ENCODE results near the gene HPSE2. TPM values are rescaled to one million over a fixed set of nuclear protein-coding genes. Genes with fewer than 3 reads are reported as not detected.

Gene HPSE2
- polyA plus RNA-seq, 1 of the 3 experiments (the other 2 are of a cell fraction), result not detected

DNA sequence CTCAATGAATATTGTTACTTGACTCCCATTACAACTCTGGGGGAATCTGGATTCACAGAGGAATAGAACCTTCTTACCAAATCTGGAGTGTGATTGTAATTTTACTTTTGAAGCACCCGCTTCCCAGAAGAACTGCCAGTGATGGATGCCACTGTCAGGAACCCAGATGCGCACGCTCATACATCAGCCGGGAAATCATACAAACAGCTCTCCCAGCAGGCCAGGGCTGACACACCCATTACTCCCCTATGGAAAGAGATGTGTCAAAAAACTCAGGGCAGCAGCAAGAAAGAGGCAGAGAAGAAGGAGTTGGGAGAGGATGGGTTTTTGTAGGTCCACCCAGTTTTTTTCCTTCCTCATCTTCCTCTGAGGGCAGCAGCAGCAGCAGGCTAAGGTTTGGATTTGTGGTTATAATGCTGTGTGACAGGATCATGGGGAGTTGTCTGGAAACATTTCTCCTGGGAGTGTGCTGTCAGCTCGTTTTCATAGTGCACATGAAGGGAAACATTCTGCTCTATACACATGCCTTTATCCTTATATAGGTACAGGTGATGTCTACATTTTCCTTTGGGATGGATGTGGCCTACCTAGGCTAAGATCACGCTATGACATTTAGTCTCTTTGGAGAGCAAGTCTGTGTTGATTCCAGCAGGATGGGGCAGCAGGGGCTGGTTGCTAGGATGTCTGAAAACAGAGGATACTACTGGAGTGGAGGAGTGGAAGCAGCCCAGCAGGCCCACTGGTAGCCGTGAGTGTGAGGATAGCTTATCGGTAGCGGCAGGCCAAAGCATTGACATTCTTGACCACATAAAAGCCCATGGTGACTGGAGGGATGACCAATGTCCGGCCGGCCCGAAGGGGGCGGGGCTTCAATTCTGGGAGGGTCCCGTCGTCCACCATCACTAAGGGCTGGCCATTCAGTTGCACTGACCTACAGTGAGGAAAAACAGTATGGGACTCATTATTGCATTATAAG, 776.6 kb downstream of the HPSE2 start:
- Histone ChIP-seq H3K4me1 (ENCODE audit: control insufficient read depth in 1 of 2, insufficient read depth in 2 of 2, low read depth in 1 of 2, low read length in 1 of 2) (peaks cover 0 to 20% of the 10 kb centered on the region in 2 experiments; a peak in 2 of 4 replicates), H2AFZ (ENCODE audit: low read depth) (no peak overlapping the region), H3F3A (replicated peaks; ENCODE audit: insufficient read depth) (peaks cover 4% of the 10 kb centered on the region), H3K27ac (ENCODE audit: low read depth in 2 of 2, low read length in 1 of 2) (no peak overlapping the region), H3K27me3 (ENCODE audit: insufficient read depth) (no peaks in the 10 kb centered on the region), H3K9me2 (no peaks in the 10 kb centered on the region), H3K9ac (no peak overlapping the region), H3K79me2 (ENCODE audit: insufficient read depth) (no peaks in the 10 kb centered on the region), H3K36me3 (replicated peaks in 1 of 2; ENCODE audit: control insufficient read depth in 1 of 2, insufficient read depth in 2 of 2, low read length in 1 of 2) (no peaks in the 10 kb centered on the region), H4K20me1 (ENCODE audit: insufficient read depth) (no peaks in the 10 kb centered on the region), H3K4me3 (ENCODE audit: low read depth in 2 of 2, low read length in 1 of 2) (no peak overlapping the region), H3K4me2 (no peak overlapping the region), H3K9me3 (no peaks in the 10 kb centered on the region)
- CTCF ChIA-PET, result interaction anchor here (0.8 to 3.1 kb wide), 3 partner anchors 9 to 150 kb away, joined by 3 to 13 read pairs (median 3); no protein-coding TSS in a partner anchor
- 87% methylated on average over 8 of the region's 15 CpGs for WGBS (ENCODE audit: low lambda C conversion rate)
- no peak for TF ChIP-seq POLR2AphosphoS5 (IDR thresholded peaks at IDR 0.05; ENCODE audit: low read depth, low read length)
- no peak for TF ChIP-seq MEF2A (IDR thresholded peaks at IDR 0.05; ENCODE audit: borderline replicate concordance, low read depth)
- no peak for TF ChIP-seq EZH2phosphoT487 (IDR thresholded peaks at IDR 0.05; ENCODE audit: borderline replicate concordance, low read depth)
- no peak for TF ChIP-seq CHD2 (IDR thresholded peaks at IDR 0.05; ENCODE audit: low read length, partially characterized antibody)
- TF ChIP-seq GATA2 (CRISPR knock-in tag; IDR thresholded peaks at IDR 0.05), result no peak
- no peak for TF ChIP-seq TEAD4 (IDR thresholded peaks at IDR 0.05; ENCODE audit: borderline replicate concordance, insufficient read depth)
- TF ChIP-seq TCF12 (IDR thresholded peaks at IDR 0.05), result no peak
- no peak for TF ChIP-seq RAD21 (IDR thresholded peaks at IDR 0.05; ENCODE audit: low read length)
- TF ChIP-seq, protein P1, sequence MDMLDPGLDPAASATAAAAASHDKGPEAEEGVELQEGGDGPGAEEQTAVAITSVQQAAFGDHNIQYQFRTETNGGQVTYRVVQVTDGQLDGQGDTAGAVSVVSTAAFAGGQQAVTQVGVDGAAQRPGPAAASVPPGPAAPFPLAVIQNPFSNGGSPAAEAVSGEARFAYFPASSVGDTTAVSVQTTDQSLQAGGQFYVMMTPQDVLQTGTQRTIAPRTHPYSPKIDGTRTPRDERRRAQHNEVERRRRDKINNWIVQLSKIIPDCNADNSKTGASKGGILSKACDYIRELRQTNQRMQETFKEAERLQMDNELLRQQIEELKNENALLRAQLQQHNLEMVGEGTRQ (IDR thresholded peaks at IDR 0.05; ENCODE audit: borderline replicate concordance, low read depth, low read length), result no peak
- no peak for DNase-seq
- POLR2A ChIA-PET, result interaction anchor here (0.6 kb wide), 1 partner anchor 865 kb away, joined by 4 read pairs; no protein-coding TSS in a partner anchor

DNA sequence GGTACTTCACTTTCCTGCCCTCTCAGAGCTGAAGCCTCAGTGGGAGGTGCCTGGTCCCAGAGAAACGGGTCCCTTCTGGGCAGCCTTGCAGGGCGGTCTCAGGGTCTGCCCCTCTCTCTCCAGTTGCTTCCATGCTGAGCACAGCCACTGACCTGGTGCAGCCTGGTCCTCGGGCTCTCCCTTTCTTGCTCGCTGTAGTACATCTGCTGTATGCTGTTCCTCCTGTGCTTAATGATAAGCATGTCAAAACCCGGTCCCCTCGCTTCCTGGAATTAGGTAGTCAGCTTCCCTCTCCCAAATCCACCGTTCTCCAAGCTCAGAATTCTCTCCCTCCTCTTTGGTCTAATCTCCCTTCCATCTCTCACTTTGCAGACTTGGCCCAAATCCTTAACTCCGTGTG, 777.9 kb downstream of the HPSE2 start:
- WGBS (ENCODE audit: low lambda C conversion rate), result 68% methylated on average over 8 of the region's 8 CpGs
- H3K36me3 ChIP-seq (replicated peaks in 1 of 2; ENCODE audit: control insufficient read depth in 1 of 2, insufficient read depth in 2 of 2, low read length in 1 of 2), result no peaks in the 10 kb centered on the region
- H3K9me2 ChIP-seq, result no peaks in the 10 kb centered on the region
- H3F3A ChIP-seq (replicated peaks; ENCODE audit: insufficient read depth), result peaks cover 4% of the 10 kb centered on the region
- H3K9ac ChIP-seq, result no peak overlapping the region
- H3K4me3 ChIP-seq (ENCODE audit: low read depth in 2 of 2, low read length in 1 of 2), result no peak overlapping the region
- H3K79me2 ChIP-seq (ENCODE audit: insufficient read depth), result no peaks in the 10 kb centered on the region
- no peak overlapping the region for H3K4me2 ChIP-seq
- peaks cover 0 to 20% of the 10 kb centered on the region in 2 experiments; a peak in 2 of 4 replicates for H3K4me1 ChIP-seq (ENCODE audit: control insufficient read depth in 1 of 2, insufficient read depth in 2 of 2, low read depth in 1 of 2, low read length in 1 of 2)
- POLR2A ChIA-PET, result no interaction called here
- CTCF ChIA-PET, result interaction anchor here (3.1 kb wide), 1 partner anchor 10 kb away, joined by 13 read pairs; no protein-coding TSS in a partner anchor
- H2AFZ ChIP-seq (ENCODE audit: low read depth), result no peak overlapping the region
- TF ChIP-seq SMC3 (IDR thresholded peaks at IDR 0.05; ENCODE audit: low read depth, low read length), result no peak
- no peak for TF ChIP-seq NRF1 (IDR thresholded peaks at IDR 0.05; ENCODE audit: low read depth, low read length)
- TF ChIP-seq FOXJ3 (CRISPR knock-in tag; IDR thresholded peaks at IDR 0.05), result no peak
- no peak for TF ChIP-seq TCF12 (IDR thresholded peaks at IDR 0.05)
- no peak for TF ChIP-seq FOSL2 (IDR thresholded peaks at IDR 0.05; ENCODE audit: borderline replicate concordance, low read depth)
- TF ChIP-seq JUND (IDR thresholded peaks at IDR 0.05), result no peak
- no peak for TF ChIP-seq CHD2 (IDR thresholded peaks at IDR 0.05; ENCODE audit: low read length, partially characterized antibody)
- TF ChIP-seq CTCF (IDR thresholded peaks at IDR 0.05), result no peak
- TF ChIP-seq PBX3 (IDR thresholded peaks at IDR 0.05), result no peak
- TF ChIP-seq, protein P1 (IDR thresholded peaks at IDR 0.05; ENCODE audit: borderline replicate concordance, low read depth, low read length), result no peak
- no peak for TF ChIP-seq MXI1 (IDR thresholded peaks at IDR 0.05; ENCODE audit: low read depth, low read length)
- no peak for TF ChIP-seq RFX5 (IDR thresholded peaks at IDR 0.05; ENCODE audit: low read length)
- no peaks in the 10 kb centered on the region for H3K9me3 ChIP-seq
- H3K27me3 ChIP-seq (ENCODE audit: insufficient read depth), result no peaks in the 10 kb centered on the region
- no peak overlapping the region for H3K27ac ChIP-seq (ENCODE audit: low read depth in 2 of 2, low read length in 1 of 2)
- H4K20me1 ChIP-seq (ENCODE audit: insufficient read depth), result no peaks in the 10 kb centered on the region
- no peak for DNase-seq

Measured in SK-N-SH (cell line).